Stimulated activated CD4-positive, alpha-beta T cell treated with anti-CD3 and anti-CD28 coated beads, Interleukin-12 subunit alpha, Interleukin-12 subunit beta, amount 100 ng/mL, for 48 hours (primary cell): ENCODE results near the gene SENP7.
A peak's percentile ranks its signal among the peaks of the same experiment; 100 is the strongest.
"Not testable (repeated sequence)": the region's sequence is repeated elsewhere in the genome, so short reads cannot be mapped to it uniquely, and the experiment has no call there.

Source experiments
- DNase-seq, 3 donors: peaks; one replicate each; pipeline ENCODE4 v3.0.0-alpha.2; 2020; ENCODE audit warnings: low read depth in 2 of 3, low spot score in 1 of 3

SENP7 gene

GRCh38 chr3:101453961-101454360 is 59.1 kb downstream of the SENP7 start:
- no peak for DNase-seq

DNA sequence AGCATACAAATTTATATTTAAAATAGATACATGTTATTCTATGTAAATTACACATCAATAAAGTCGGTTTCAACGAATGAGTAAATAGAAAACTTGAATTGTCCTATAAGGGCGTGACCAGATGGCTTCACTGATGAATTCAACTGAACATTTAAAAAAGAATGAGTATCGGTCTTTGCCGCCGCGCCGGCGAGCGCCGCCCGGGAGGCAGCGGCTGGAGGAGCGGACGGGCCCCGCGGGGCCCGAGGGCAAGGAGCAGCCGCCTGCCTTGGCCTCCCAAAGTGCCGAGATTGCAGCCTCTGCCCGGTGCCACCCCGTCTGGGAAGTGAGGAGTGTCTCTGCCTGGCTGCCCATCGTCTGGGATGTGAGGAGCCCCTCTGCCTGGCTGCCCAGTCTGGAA is 74.4 kb downstream of the SENP7 start:
- not testable (repeated sequence) for DNase-seq

- no peak for DNase-seq
Measured at GRCh38 chr3:101433652-101434051, 79.4 kb downstream of the SENP7 start.

DNA sequence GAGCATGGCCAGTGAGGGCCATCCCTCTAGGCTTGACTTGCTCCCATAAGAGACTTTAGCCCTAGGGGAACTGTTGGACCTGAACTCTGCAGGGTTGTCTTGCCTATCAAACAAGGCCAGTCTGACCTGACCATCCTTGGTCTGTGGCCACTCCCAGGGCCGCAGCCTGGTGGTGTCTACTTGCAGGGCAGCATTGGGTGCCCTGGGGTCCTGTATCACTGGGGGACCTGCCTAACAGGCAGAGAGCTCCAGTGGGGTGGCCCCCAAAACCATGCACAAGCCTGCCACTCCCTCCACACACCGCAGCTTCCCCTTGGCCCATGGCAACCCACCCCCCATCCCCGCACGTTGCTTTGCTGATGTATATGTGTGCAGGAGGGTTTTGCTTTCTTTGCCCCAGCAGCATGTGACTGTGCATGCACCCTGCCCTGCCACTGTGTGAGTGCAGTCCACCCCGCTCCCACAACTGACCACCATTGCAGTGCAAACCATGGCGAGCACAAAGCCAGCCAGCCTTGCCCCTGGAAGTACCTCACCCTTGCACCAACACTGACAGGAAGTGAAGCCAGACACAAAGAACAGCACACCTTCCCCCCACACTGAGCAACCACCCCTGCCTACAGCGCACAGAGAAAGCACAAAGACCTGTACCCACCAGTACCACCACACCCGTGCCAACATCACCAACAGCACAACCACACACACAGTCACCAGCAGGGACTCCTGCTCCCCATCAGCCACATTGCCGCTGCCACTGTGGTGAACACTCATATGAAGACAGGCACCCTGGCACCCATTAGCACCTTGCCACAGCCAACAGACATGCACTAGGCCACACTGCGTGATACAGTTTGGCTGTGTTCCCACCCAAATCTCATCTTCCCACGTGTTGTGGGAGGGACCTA is 88.8 kb downstream of the SENP7 start:
- DNase-seq: peak in 1 of 3 donors; percentile 5

GRCh38 chr3:101418851-101419250 is 94.2 kb downstream of the SENP7 start:
- no peak for DNase-seq

DNA sequence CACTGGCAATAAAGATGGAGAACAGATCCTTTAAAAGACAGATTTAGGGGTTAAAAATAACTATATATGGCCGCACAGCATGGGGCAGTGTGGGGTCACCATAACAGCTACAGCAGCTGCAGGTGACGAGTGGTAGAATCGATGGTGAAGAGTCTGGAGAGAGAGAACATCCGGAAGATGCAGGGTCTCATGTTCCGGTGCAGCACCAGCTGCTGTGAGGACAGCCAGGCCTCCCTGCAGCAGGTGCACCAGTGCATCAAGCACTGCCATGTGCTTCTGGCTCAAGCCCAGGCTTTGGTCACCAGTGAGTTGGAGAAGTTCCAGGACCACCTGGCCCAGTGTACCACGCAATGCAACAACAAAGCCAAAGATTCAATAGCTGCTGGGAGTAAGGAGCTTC is 98.9 kb downstream of the SENP7 start:
- no peak for DNase-seq

- no peak for DNase-seq
Measured at GRCh38 chr3:101413656-101414055, 99.4 kb downstream of the SENP7 start.

DNA sequence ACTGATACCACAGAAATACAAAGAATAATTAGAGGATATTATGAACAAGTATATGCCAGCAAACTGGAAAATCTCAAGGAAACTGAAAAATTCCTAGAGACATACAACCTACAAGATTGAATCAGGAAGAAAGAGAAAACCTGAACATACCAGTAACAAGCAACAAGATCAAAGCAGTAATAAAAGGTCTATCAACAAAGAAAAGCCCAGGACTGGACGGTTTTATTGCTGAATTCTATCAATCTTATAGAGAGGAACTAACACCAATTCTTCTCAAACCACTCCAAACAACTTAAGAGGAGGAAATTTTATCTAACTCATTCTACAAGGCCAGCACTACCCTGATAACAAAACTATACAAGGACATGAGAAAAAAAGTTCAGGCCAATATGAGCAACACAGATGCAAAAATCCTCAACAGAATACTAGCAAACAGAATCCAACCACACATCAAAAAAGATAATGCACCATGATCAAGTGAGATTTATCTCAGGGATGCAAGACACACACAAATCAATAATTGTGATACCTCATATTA is 121.5 kb downstream of the SENP7 start:
- DNase-seq: no peak

GRCh38 chr3:101388706-101389105 is 124.3 kb downstream of the SENP7 start:
- no peak for DNase-seq

DNA sequence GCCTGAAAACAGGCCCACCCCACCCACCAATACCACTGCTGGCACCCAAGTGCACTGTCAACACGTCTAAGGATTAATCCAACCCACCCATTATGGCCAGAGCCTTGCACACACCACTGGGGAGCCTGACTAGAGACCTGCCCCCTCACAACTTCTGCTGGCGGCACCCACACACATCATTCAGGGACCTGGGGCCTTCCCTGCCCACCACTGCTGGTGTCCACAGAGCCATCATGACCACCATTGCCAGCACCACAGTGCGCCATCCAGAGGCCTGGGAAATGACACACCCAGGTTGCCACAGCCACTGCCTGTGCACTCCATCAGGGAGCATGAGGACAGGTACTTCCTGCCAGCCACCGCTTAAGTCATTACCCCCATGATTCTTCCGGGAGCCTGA is 125.7 kb downstream of the SENP7 start:
- no peak for DNase-seq

DNA sequence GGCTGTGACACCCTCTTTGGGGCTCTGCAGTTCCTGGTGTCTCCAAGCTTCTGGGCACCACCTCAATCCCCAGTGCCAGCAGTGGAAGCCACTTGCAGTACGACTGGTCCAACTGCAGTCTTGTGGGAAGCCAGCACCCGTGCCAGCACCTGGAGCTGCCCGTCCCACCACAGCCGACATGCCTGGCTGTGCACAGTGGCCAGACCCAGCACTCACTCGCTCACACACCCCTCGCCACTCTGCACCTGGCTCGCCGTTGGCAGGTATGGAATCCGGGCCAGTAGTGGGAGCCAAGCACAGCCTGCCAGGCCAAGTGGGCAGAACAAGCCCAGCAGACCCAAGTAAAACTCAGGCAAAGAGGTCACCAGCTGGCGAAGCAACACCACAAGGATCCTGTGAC is 128.6 kb downstream of the SENP7 start:
- no peak for DNase-seq

DNA sequence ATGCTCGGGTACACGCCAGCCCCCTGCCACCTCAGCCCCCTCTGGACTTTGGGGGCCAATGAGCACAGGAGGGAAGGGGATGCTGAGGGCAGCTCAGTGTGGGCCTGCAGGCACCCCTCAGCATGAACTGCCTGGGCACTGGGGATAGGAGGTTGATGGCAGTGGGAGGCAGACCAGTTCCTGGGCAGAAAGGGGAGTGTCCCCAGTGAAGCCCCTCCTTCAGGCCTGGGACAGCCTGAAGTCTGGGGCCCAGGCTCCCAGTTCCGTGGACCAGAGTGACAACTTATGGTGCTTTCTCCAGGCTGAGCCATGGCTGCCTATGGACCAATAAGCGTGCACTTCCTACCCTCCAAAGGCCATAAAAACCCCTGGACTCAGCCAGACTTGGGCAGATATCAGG is 129.4 kb downstream of the SENP7 start:
- no peak for DNase-seq

GRCh38 chr3:101383156-101383575 is 129.8 kb downstream of the SENP7 start:
- DNase-seq: no peak

DNA sequence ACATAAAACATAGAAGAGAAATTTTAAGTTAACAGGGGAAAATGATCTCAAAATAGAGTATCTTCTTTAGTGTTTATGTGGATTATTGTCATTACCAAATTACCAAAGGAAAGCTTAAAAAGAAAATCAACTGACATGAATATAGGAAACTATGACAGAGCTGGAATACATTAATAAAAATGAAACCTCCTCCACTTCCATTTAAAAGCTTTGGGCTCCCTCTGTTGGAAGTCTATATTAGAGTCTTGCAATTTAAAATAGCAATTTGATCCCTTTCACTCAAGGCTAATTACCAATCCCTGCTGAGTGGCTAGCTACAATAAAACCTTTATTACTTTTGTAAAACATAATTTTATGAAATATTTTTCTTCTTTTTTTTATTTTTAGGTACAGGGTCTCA is 131.2 kb downstream of the SENP7 start:
- peak in 1 of 3 donors; percentile 24 for DNase-seq

DNA sequence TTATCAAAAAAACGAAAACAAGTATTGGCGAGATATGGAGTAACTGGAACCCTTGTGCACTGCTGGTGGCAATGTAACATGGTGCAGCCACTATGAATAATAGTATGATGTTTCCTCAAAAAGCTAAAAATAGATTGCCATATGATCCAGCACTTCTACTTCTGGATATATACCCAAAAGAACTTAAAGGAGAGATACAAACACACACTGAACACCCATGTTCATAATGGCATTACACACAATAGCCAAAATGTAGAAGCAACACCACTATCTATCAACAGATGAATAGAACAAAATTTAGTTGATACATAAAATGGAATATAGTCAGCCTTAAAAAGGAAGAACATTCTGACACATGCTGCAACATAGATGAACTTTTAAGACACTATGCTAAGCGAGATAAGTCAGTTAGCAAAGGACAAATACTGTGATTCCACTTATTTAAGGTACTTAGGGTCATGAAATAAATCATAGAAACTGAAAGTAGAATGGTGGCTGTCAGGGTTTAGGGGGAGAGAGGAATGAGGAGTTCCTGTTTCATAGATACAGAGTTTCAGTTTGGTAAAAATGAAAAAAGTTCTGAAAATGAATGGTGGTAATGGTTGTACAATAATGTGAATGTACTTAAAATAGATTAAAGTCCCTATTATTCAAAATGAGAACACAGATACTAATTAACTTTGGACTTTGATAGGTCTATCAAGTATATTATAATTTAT is 133.2 kb downstream of the SENP7 start:
- DNase-seq: no peak

DNA sequence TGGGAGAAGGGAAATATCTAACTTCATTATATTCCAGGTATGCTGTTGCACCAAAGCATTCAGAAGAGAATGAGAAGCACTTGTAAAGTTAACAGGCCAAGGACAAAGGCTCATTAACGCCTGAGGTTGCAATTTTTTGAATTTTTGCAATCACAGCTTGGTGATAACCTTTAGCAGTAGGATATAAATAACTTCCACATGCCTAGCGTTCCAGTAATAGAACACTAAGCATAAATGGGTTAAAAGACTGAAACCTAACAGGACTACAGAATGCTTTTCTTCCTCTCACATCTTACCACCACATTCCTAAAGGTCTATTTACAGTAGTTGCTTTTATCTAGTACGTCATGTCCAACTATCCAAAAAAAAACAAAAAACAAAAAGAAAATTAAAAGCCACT is 135.2 kb downstream of the SENP7 start:
- DNase-seq: no peak

- DNase-seq: no peak
Measured at GRCh38 chr3:101377209-101377608, 135.8 kb downstream of the SENP7 start.

DNA sequence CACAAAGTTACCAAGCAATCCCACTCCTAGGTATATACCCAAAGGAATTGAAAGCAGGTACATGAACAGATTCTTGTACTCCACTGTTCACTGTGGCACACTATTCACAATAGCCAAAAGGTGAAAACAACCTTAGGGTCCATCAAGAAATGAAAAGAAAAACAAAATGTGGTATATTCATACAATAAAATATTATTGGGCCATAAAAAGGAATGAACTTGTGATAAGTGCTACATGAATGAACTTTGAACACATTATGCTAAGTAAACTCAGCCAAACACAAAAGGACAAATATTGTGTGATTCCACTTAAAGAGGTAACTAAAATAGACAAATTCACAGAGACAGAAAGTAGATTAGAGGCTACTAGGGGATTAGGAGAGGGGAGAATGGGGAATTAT is 137.4 kb downstream of the SENP7 start:
- no peak for DNase-seq

DNA sequence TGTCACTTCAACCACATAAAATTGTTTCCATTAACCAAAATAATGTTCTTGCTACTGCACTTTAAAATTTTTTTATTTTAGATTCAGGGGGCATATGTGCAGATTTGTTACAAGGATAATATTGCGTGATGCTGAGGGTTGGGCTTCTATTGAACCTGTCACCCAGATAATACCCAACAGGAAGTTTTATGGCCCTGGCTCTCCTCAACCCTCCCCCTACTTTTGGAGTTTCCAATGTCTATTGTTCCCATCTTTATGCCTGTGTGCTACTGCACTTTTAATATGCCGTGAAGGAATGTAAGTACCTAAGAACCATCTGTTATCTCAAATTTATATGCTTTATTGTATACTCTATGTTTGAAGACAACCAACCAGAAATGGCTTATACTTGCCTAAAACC is 150.6 kb downstream of the SENP7 start:
- DNase-seq: no peak

DNA sequence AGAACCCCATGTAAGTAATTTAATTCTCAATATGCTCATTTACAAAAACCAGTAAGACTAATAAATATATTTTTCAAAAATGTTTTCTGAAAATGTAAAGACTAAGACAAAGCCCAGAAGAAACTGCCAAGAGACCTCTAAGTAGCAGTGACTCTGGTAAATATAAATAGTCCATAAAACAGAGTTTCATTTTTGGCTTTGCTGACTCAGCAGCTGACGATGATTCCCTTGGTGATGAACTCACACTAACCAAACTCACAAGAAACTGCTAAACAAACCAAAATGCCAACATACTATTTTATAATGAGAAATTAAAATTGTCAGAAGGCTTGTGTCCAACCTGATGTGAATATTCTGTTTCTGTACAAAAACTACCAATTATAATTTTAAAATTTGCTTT is 161.2 kb downstream of the SENP7 start:
- no peak for DNase-seq

GRCh38 chr3:101340591-101340990 is 172.4 kb downstream of the SENP7 start:
- no peak for DNase-seq

DNA sequence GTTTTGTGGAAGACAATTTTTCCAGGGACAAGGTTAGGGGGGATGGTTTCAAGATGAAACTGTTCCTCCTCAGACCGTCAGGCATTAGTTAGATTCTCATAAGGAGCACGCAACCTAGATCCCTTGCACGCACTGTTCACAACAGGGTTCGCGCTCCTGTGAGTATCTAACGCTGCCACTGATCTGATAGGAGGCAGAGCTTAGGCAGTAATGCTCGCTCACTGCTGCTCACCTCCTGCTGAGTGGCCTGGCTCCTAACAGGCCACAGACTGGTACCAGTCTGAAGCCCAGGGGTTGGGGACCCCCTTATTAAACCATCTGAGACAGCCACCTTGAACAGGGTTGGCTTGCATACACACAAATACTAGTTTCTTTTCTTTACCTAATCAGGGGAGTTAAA is 179.1 kb downstream of the SENP7 start:
- DNase-seq: no peak
